Stimulated activated CD8-positive, alpha-beta memory T cell treated with anti-CD3 and anti-CD28 coated beads, Interleukin-12 subunit alpha, Interleukin-12 subunit beta, amount 100 ng/mL, for 24 hours (primary cell): ENCODE data around the gene KRT6C.

Experiments used
- DNase-seq: peaks from one replicate; pipeline ENCODE4 v3.0.0-alpha.2; 2020; ENCODE audit errors: extremely low read depth

Gene KRT6C

DNA sequence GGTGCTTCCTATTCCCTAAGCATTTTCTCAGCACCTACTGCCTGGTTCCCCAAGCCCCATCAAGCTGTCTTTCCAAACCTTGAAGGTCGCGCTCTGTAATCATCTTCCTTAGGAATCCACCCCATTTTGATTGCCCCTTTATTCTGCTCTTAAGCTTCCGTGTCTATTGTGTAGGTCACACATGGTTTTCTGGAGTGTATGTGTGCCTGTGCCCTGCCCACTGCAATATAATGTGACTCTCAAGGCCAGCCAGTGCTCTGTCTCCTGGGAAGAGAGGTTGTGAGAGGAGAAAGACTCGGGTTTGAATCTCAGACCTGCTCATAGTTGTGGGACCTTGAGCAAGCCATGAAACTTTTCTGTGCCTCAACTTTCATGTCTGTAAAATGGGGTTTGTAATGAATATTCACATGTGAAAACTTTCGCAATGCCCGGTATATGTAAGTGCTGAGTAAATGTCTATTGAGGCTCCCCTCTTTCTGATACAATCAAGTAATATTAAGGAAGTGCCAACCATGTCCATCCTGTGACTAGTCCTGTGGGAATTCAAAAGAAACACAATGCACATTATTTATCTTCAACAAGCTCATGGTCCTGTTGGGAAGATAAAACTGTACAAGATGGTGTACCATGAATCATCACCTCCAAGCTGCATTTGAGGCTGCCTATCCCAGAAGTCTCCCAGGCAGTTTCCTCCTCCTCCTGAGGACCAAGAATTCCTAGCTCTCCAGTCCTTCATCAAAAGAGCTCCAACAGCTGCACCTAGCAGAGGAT is 38.7 kb downstream of the KRT6C start:
- DNase-seq = no peak

DNA sequence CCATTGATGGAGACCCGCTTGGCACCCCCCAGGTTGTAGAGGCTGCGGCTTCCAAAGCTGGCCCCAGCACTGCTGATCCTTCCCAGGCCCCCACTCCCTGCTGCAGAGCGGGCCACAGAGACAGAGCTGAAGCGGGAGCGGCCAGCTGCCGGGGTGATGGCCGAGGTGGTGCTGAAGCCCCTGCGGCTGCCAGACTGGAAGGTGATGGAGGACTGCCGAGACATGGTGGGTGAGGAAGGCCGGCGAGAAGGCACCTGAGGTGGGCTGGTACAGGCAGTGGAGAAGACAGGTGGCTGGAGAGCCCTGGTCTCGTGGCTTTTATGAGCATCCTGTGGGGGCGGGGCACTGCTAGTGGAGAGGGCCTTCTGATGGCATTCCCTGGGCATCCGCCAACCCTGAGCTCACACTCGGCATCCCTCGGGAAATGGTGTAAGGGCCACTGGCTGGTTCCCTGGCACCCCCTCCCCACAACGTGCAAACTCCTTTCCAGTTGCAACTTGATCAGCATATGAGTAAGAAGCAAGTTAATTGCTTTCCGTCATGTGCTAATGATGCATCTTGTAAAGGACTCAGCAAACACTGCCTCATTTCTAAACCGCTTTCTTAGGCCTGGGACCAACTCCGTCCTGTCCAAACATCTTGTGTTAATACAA is 39.4 kb downstream of the KRT6C start, which contains the start of gene KRT75:
TSS of gene KRT75 (minus strand) at position 291 of the 653 bp plus-strand sequence. CDS start at position 224, 67 bp downstream.
- no peak for DNase-seq

DNA sequence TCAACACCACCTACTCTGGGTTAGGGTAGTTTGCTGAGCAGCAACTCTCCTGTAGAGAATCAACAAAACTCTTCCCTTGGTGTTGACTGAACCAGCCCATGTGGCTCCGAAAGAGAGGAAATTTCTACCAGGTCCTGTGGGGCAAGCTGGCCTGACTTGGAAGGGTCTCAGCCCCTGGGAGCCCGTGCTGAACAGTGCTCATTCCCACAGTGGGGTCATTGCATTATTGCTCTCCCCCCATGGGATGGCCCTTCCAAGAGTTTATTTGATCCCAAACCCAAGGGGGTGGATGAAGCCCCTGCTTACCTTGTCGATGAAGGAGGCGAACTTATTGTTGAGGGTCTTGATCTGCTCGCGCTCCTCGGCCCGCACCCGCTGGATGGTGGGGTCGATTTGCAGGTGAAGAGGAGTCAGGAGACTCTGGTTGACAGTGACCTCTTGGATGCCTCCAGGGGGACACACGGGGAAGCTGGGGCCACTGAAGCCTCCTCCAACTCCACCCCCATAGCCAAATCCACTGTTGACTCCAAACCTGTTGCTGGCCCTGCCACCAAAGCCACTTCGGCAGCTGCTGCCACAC is 40.0 kb downstream of the KRT6C start:
- no peak for DNase-seq

GRCh38 chr12:52432559-52433207 is 40.9 kb downstream of the KRT6C start:
- no peak for DNase-seq

DNA sequence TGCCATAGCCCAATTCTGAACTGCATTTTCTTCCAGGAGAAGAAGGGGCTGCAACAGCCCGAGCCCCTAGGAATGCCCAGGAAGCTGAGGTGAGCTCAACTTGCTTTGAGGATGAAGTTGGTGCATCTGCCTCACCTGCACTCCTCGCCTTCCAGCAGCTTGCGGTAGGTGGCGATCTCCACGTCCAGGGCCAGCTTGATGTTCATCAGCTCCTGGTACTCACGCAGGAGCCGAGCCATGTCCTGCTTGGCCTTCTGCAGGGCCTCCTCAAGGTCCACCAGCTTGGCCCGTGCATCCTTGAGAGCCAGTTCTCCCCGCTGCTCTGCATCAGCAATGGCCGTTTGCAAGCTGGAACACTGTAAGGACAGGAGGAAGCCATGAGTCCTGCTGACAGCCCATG is 45.5 kb downstream of the KRT6C start:
- DNase-seq = no peak

- no peak for DNase-seq
These were observed 46.5 kb downstream of the KRT6C start for GRCh38 chr12:52427083-52427482.

DNA sequence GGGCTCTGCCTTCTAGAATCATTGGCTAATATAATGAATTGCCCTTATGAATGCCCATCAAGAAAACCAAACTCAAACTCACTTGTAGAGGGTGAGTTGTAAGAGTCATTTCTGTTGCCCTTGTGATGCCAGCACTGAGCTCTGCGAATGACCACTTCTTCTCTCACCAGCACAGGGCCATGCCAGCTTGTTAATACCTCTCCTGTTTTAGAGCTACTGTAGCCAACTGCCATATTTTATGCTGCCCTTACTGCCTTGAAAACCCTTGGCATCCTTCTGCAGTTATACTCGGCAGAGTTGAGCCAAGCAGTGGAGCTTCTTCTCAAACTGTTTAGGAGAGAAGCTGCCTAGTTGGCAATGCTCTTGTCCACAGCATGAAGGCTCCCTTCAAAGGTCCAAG is 47.6 kb downstream of the KRT6C start:
- DNase-seq = no peak

DNA sequence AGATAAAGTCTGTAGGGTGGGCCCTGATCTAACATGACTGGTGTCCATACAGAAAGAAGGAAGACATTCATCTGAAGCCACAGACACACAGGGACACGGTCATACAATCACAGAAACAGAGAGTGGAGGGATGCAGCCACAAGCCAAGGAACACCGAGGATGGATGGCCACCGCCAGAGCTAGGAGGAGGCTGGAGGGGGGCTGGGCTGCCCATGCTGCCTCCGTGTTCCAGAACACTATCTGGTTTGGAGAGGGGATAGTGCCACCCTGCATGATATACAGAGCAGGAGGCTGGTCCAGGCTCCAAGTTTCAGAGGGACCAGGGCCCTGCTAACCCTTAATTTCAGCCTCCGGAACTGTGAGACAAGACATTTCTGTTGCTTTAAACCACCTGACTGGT is 48.1 kb downstream of the KRT6C start:
- no peak for DNase-seq

- no peak for DNase-seq
These were observed 49.7 kb downstream of the KRT6C start for GRCh38 chr12:52423661-52424500.

- DNase-seq = no peak
These were observed 50.6 kb downstream of the KRT6C start for GRCh38 chr12:52423035-52423434.

DNA sequence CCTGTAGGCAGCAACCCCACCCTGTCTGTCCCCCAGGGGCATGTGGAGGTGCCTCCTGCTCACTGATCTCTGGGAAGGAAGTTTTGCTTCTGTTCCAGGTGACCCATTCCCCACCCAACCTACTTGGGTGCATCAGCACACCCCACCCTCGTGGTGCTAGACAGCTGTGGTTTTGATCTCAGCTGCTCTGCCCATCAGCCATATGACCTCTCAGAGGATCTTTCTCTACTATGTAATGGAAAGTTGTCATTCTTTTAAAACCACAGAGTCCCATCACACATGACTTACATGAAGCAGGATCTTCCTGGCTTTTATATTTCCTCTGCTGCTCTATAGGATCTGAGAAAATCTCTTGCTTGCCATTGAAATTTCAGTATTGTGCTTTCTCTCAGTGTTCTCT is 53.9 kb downstream of the KRT6C start:
- DNase-seq = no peak

- DNase-seq = no peak
These were observed 55.0 kb downstream of the KRT6C start for GRCh38 chr12:52418576-52419110.
